Lower lobe of right lung (tissue), 2 donors: ENCODE measurements around the gene PHF11. TPM values are rescaled to one million over a fixed set of nuclear protein-coding genes. Genes with fewer than 3 reads are reported as not detected.
"Not testable (repeated sequence)": the region's sequence is repeated elsewhere in the genome, so short reads cannot be mapped to it uniquely, and the experiment has no call there.

ENCODE experiments used
- ATAC-seq, 2 donors: fragments of 200-7000 bp; cut with Tn5 transposase; one replicate each; pipeline ENCODE4 v1.9.1; 2020 to 2022; ENCODE audit warnings: mild to moderate bottlenecking in 2 of 2, moderate library complexity in 2 of 2
- DNase-seq: peaks from one replicate; pipeline ENCODE4 v3.0.0-alpha.2; 2020
- H3K27ac ChIP-seq: fragments of 200-600 bp; one replicate; pipeline ENCODE4 v1.8.0; 2022
- H3K27me3 ChIP-seq: fragments of 200-600 bp; one replicate; pipeline ENCODE4 v1.8.0; 2022; ENCODE audit warnings: low read depth
- H3K36me3 ChIP-seq: fragments of 200-600 bp; one replicate; pipeline ENCODE4 v1.8.0; 2022; ENCODE audit warnings: mild to moderate bottlenecking
- H3K4me1 ChIP-seq: fragments of 200-600 bp; one replicate; pipeline ENCODE4 v1.8.0; 2022
- H3K4me3 ChIP-seq: fragments of 200-600 bp; one replicate; pipeline ENCODE4 v1.8.0; 2022; ENCODE audit warnings: mild to moderate bottlenecking
- H3K9me3 ChIP-seq: fragments of 200-600 bp; one replicate; pipeline ENCODE4 v1.8.0; 2022
- CTCF ChIP-seq: fragments of 200-600 bp; IDR thresholded peaks from one replicate; pipeline ENCODE4 v1.8.0; 2022; ENCODE audit warnings: antibody characterized with exemption, mild to moderate bottlenecking
- intact Hi-C: fragments of 100-400 bp; cut with DNase I; formaldehyde crosslinking; loops from one replicate; pipeline ENCODE4 v1.11.0; 2022
- total RNA-seq: library from RNA; stranded (reverse); fragmentation: NEBNext Ultra II Directional; extraction: Animal tissue kit (Norgen Biotek cat#: 25700); gene quantifications from one replicate; pipeline ENCODE4 v1.2.1, GENCODE V29; 2021
- donor health status: DM: no; HTN: yes; CAD: no; lungs with severe emphysema.

The PHF11 gene
- total RNA-seq, 1 donor from 2014 or later = 59.8 TPM

GRCh38 chr13:49561062-49561410 lies 65.3 kb downstream of the PHF11 start:
- no peak for DNase-seq
- H3K36me3 ChIP-seq = peaks cover 45% of the 10 kb centered on the region
- ATAC-seq = peak; percentile 69 to 83

GRCh38 chr13:49563516-49563915 lies 67.8 kb downstream of the PHF11 start:
- no peak for ATAC-seq
- no peaks in the 10 kb centered on the region for H3K27me3 ChIP-seq
- H3K27ac ChIP-seq = no peak overlapping the region
- no peaks in the 10 kb centered on the region for H3K9me3 ChIP-seq
- H3K4me1 ChIP-seq = peaks cover 9% of the 10 kb centered on the region
- no peak overlapping the region for H3K4me3 ChIP-seq
- no peak for DNase-seq
- peaks cover 37% of the 10 kb centered on the region for H3K36me3 ChIP-seq
- intact Hi-C loops = no loop called here
- no peak for TF ChIP-seq CTCF

More at GRCh38 chr13:49561062-49561410, 65.3 kb downstream of the PHF11 start:
- Histone ChIP-seq H3K27me3 (no peaks in the 10 kb centered on the region), H3K9me3 (no peaks in the 10 kb centered on the region), H3K4me3 (no peak overlapping the region), H3K27ac (no peak overlapping the region), H3K4me1 (peaks cover 9% of the 10 kb centered on the region)
- no peak for TF ChIP-seq CTCF
- intact Hi-C loops = no loop called here

GRCh38 chr13:49565461-49565860 lies 69.7 kb downstream of the PHF11 start:
- H3K27ac ChIP-seq, H3K9me3 ChIP-seq, H3K4me3 ChIP-seq, intact Hi-C loops, H3K27me3 ChIP-seq, H3K4me1 ChIP-seq, DNase-seq, ATAC-seq: not testable (repeated sequence)
- H3K36me3 ChIP-seq = peaks cover 22% of the 10 kb centered on the region

- Histone ChIP-seq H3K27ac (no peak overlapping the region), H3K9me3 (no peaks in the 10 kb centered on the region), H3K4me1 (no peaks in the 10 kb centered on the region), H3K4me3 (no peak overlapping the region), H3K27me3 (no peaks in the 10 kb centered on the region), H3K36me3 (peaks cover 22% of the 10 kb centered on the region)
- DNase-seq = no peak
- no peak for TF ChIP-seq CTCF
- no peak for ATAC-seq
- intact Hi-C loops = no loop called here
These were observed 70.7 kb downstream of the PHF11 start for GRCh38 chr13:49566461-49566860.

GRCh38 chr13:49567491-49567890 lies 71.7 kb downstream of the PHF11 start:
- peaks cover 22% of the 10 kb centered on the region for H3K36me3 ChIP-seq
- no peak overlapping the region for H3K27ac ChIP-seq
- no peak for ATAC-seq
- H3K4me1 ChIP-seq = no peaks in the 10 kb centered on the region
- H3K27me3 ChIP-seq = no peaks in the 10 kb centered on the region
- H3K9me3 ChIP-seq = no peaks in the 10 kb centered on the region
- no peak for TF ChIP-seq CTCF
- intact Hi-C loops = no loop called here
- H3K4me3 ChIP-seq = no peak overlapping the region
- DNase-seq = no peak

GRCh38 chr13:49569993-49570689 lies 74.4 kb downstream of the PHF11 start:
- no peak for TF ChIP-seq CTCF
- H3K27me3 ChIP-seq = no peaks in the 10 kb centered on the region
- H3K4me3 ChIP-seq = no peak overlapping the region
- H3K9me3 ChIP-seq = no peaks in the 10 kb centered on the region
- H3K36me3 ChIP-seq = peaks cover 13% of the 10 kb centered on the region
- H3K4me1 ChIP-seq = no peaks in the 10 kb centered on the region
- no peak for DNase-seq
- peak in 1 of 2 donors; percentile 25 for ATAC-seq
- no peak overlapping the region for H3K27ac ChIP-seq
- intact Hi-C loops = no loop called here
